Measurements from ENCODE around the gene AGBL1.
"Not testable (repeated sequence)": the region's sequence is repeated elsewhere in the genome, so short reads cannot be mapped to it uniquely, and the experiment has no call there.

Gene AGBL1

DNA sequence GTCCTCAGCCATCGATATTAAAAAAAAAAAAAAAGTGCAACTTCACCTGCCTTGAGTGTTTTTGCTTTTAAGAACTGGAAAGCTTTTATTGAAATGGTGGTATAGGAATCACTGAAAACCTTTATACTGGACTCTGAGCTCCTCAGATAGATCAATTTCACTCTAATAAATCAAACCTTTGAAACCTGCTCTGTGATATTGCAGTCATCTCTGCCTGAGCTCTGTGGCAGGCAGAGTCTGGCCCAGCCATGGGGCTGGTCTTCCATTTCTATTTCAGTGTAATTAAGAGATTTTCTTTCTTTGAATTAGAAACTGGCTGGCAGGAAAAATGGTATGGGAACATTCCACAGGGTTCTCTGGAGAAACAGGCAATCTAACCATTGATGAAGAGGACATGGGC, 762.5 kb downstream of the AGBL1 start:
- no peak for DNase-seq

DNA sequence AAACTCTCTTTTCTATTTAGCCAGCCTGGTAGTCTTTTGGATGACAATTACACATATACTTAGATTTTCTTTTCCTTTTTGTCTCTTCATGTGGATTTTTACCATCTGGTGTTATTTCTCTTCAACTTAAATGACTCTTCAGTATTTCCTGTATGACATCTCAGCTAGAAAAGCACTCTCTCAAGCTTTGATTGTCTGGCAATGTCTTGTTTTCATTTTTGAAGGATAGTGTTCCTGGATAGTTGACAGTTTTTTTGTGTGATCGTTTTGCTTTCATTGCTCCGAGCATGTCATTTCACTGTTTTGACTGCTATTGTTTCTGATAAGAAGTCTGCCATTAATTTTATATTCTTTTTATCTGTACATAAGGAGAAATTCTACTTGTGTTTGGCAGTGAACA, 766.4 kb downstream of the AGBL1 start:
- no peak for DNase-seq

DNA sequence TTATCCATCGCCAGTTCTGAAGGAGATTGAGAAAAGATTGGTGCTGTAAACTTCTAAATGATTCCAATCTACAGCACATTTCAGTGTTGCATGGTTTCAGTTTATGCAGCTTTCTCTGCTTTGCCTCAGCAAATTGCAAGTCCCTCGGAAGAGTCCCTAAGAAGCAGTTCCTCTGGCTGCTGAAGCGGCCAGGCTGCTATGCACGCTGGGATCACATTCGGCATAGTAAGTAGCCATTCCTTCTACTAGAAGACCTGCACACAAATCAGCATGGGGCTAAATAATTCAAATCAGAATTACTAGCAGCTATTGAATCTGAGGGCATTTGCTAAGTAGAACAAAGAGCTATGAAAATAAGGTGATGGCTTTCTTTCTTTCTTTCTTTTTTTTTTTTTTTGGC, 769.5 kb downstream of the AGBL1 start:
- DNase-seq = no peak

DNA sequence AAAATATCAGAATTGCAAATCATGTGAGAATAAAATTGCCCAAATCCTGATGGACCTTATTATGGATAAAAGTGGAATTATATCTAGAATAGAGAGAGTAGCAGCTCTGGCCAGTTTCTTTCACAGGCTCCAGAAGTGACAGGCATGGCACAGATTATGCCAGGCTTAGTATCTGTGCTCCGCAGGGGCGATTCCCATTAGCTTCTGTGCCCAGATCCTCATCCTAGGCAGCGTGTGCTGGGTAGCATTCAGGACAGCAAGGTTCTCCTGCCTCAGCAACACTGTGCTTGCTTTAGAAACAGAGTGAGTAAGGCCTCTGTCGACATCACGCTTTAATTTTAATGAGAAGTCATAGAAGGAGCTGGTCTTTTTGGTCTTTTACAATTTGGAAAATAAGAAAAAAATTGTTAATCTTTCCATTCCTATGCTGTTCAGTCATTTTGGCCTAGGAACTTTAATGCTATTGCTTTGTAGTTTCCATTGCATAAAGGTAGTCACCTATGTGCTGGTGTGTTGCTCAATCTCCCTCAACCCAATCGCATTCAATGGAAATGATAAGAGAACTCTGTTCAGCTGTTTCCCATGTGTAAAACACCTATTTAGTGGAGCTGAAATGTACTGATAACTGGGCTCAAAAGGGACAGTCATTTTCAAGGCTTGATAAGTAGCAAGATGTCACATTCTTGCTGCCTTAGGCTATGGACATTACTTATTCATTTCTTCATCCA, 770.1 kb downstream of the AGBL1 start:
- DNase-seq = no peak

DNA sequence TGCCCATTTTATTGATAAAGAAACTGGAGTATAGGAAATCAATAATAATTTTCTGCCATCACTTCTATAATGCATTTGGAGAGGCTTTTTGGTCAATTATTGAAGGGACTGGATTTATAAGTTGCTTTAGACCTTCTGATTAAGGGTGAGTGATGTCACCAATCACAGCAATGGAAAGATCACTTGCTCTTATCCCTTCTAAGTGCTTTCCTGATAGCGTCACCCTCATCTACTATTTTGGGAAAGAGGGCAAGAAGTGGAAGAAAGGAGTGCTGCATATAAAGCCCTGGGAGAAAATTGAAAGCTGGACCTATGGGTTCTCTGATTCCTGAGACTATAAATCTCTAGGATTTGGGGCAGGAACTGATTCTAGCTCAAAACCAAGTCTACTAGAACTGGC, 771.3 kb downstream of the AGBL1 start:
- no peak for DNase-seq

DNA sequence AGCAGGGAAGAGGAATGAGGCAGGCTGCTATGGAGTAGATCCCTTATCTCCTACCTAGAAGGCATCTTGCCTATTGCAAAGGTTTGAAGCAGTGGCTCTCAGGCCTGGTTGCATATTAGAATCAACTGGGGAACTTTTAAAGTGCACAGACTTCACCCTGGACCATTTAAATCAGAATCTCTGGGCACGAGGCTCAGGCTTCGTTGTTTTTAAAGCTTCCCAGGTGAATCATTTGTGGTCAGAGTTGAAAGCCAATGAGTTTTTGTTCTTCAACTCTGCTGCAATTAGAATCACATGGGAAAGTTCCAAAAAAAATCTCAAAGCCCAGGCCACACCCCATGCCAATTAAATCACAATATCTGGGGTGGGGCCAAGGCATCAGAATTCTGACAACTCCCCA, 773.1 kb downstream of the AGBL1 start:
- no peak for DNase-seq

DNA sequence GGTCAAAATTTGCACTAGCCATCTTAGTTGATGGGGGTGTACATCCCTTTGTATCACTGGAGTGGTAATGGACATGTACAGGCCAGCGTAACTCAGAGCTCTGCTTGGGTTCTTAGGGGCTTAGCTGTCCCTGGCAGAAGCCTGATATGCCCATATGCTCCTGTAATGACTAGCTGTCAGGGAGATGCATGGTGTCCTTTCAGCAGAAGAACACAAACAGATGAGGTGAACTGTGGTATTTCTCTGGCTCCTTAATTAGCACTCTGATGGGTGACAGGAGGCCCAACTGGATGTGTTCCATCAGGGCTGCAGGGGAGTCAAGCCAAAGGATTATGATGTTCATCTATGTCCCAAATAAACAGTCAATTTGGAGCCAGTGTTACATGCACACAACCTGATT, 774.5 kb downstream of the AGBL1 start:
- no peak for DNase-seq

DNA sequence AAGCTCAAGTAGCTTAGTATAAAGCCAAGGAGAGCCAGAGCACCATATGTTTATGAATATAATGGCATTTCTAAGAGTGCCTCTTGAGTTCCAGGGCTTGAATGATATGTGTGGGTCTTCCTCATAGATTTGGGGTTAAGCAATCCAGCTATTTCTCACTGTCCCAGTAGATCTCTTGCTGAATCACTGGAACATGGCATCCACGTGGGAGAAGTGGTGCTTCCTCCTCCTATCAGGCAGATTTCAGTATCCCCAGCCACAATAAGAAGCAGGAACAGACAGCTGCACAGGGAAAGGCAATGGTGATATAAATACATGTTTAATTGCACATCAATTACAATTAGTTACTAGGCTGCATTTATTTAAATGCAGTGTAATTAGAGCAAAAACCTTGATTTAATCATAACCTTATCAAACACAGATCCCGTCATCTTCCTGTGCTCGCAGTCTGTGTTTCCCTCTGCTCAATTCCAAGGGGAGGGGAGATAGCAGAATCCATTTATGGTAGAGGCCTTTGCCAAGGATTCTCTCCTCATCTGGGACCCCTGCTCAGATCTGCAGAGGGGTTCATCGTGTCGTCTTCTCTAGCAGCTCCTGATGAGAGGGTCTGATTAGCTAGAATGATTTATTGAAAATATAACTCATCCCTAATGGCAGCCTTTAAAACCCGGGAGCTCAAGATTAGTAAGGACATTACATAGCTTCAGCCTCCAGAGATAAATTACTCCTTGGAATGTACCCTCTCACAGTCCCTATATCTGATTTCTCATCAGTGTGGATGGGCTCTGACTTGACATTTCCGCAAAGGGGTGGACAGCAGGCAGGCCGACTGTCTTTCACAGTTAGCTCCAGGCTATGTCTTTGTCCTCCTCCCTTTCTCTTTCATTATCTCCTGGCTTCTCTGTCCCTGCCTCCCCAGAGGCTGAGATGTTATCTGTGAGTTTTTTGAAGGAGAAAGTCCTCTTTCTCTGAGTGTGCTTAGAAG, 775.9 kb downstream of the AGBL1 start:
- DNase-seq = no peak

DNA sequence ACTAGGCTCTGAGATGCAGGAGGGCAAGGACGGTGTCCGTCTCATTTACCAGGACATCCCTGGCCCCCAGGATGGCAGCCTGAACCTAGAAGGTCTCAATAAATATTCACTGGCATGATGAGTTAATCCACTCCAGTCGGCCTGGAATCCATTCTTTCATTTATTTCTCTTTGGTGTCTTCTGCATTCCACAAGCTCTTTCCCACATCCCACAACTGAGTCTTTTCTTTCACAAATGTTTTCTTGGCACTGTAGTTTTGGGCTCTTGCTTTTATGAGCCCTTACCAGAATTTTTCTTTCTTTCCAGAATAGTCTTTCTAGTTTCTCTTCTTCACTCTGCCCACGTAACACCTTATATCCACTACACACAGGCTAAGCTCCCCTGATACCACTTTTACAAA, 778.0 kb downstream of the AGBL1 start:
- DNase-seq = no peak

DNA sequence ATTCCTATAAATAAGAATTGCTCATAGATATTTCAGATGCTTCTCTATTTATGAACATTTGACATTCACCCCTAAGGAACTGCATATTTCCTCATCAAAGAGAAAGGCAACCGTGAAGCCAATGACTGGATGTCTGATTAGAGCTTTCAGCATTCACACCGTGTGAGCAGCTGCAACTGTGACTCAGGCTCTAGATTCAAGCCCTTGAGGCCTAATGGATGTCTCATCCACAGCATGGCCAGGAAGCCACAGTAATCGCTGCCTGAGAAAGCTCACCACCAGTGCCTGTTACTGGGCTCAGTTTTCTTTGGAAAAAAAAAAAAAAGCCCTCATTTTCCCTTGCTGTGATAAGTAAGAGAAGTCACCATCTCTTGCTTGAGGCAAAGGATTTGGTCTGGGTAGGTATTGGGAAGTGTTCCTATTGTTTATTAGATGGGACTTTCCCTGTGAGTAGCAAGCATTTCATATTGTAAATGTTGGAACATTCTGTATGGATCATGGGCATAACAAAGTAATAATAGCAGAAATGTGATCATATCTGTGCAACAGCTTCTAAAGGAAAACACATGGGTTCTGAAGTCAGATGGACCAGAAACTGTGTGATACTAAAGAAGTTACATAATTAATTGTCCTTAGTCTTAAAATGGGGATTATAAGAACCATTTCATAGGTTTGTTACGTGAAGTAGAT, 783.7 kb downstream of the AGBL1 start:
- no peak for DNase-seq

DNA sequence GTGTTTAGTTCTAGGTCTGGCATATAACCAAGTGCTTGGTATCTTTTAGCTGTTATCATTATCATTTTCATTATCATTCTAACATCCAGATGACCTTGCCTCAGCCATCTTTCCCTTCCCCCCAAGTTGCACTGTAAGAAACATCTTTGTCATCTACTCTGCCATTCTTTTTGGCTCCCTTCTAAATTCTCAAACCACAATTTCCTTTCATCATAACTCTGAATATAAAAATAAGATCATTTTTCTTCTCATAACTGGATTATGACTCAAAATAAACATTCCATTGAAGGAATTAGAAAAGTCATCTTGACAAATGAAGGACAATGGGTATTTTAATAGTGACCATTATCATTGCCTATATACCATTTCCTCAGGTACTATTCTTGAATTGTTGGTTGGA, 786.2 kb downstream of the AGBL1 start:
- DNase-seq = no peak

DNA sequence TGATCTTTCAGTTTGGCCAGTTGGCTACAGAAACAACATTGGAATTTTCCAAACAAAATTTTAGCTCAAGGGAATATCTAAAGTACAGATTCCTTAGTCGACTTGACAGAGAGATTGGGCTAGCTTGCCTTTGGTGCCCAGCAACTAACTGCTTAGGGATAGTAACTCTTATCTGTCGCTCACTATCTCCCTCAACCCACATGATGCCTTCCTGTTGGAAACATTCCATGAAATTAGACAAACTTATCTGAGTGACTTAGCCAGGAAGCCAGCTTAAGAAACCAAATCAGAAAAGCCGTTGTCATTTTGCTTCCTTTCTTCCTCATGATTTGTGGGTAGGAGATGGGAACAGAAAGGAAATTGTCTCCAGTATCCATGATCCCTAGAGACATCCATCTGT, 791.2 kb downstream of the AGBL1 start:
- DNase-seq = no peak

DNA sequence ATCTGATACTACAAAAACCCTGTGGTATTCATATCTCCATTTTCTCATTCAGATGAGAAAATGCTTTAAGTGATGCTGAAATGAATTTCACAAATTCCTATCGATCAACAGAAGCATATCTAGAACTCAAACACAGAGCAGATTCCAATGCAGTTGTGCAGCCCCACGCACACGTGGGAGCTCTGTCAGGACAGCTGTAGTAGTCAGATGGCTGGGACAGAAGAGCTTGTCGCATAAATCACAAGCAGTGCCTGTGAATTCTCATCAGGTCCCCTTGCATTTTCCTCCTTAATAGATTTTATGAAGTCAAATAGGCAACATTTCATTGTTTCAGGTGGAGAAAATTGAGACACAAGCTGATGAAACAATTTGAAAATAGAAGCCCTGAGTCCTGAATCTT, 792.3 kb downstream of the AGBL1 start:
- DNase-seq = no peak

DNA sequence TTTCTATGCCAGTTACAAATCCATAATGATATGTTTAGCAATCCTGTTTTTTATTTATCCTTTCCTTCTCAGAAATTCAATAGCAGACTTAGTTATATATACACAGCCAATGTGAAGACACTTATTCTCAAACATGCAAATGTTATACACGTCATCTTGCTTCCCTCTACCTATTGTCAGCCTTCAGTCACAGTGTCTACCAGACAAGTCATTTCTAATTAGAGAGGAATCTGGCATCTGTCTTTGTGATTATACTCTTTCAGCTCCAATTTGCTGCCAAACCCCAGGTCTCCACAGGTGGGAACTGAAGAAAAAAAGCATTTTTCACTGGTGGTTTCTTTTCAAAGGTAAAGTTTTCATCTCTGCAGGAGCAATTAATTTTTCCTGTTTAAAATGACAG, 793.1 kb downstream of the AGBL1 start:
- DNase-seq = no peak

DNA sequence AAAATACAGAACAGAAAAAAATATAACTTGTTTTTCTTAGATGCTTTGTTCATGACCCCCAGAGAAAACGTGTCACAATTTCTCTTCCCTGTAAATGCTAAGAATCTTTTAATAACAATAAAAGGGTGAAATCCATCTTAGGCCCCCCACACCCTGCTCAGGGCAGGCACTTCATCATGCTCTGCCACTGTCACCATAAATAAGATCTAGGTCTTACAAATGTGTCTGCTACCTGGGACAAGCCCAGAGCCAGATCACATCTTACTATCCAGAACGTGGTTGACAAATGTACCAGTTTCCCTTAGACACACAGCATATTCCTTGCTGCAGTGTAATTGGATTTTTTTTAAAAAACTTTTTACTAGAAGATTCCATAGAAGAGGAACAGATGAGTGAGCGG, 795.4 kb downstream of the AGBL1 start:
- DNase-seq = no peak

DNA sequence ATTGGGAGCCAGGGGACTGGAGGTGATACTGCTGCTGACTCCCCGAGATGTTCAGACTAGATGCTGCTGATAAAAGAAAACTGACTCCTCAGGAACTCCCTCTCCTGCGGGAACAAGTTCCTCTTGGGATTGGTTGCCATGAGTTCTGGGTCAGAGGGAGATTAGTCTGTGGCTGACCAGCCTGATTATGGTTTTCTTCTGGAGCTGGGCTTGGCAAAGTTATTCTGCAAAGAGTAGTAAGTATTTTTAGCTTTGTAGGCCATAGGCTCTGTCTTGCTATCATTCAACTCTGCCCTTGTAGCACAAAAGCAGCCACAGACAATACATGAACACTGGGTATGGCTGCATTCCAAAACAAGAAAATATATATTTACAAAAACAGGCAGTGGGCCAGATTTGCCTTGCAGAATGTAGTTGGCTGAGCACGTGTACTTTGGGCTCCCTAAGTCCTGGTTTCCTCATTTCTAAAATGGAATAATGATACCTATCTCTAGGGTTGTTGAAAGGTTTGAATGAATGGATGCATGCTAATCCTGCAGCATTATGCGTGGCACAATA, 796.8 kb downstream of the AGBL1 start:
- DNase-seq = no peak

DNA sequence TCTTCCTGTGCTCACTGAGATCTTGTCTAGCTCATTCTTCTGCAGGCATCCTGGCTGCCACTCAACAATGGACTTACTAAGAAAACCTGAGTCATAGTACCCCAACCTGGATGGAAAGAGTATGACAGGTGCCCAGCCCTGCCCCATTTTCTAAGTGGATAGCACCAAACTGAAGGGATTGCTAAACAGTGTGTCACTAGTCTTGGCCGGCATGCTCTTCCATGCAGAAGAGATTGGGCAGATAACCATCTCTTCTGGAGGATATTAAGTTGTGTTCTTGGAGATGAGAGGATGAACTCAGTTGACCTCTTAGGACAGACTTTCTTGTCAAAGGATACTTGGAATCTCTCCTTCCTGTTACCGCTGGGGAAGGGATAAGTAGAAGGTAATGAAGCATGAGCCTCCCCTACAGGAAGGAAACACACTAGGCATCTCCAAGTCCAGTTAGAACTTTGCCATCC, 797.5 kb downstream of the AGBL1 start:
- no peak for DNase-seq

DNA sequence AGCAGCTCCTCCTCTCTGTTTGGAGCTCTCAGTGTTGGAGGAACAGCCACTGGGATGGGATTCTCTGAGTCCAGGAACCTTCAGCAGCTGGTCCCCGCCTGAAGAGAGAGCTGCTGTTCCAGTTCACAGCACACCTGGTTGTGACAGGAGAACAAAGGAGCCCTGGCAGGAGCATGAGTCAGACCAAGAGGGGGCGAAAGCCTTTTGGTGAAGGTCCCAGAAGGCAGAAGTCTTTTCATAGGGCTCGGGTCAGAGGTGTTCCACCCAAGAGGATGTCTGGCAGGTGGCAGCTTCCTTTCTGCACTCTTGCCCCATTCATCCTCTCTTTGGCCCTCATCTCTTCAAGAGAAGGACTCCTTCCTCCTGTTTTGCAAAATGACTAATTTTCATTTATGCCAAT, 799.2 kb downstream of the AGBL1 start:
- not testable (repeated sequence) for DNase-seq

DNA sequence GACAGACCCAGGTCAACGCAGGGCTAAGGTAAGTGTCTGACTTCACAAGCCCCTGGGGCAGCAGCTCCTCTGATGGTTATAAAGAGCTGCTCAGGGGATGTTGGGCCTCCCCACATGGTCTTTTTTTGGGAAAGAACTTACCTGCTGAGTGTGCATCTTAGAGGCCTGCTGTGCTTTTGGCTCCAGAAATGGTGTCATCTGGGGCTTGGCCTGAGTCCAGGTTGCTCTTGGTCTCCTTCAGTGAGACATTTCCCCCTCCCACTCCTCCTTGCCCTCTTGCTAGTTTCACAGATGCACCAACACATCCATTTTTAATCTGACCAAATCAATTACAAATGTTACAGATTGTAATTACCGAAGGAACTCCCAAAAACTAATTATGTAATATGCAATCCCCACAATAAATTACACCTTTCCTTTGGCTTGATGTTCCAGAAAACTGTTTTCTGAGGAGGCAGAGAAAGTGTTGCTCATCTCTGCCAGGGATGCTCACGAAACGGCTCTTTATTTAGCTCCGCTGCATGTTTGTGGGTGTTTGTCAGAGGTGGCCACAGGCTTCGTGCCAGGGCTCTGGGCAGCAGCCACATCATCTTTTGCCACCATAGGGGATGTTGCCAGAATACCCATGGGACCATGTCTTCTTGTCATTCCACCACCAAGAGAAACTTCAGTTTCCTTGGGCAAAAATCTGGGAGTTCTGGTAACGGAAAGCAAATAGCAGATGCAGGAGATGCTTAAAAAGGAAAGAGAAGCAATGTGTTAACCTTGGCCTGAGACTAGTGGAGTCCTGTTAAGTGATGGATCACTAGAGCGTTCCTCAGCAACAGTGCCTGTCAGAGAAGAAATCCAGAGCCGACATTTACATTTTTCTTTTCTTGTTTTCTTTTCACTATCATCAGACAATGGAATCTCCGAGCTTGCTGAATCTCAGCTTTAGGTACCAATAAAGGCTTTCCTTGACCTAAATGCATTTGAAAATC, 799.9 kb downstream of the AGBL1 start:
- DNase-seq = peak; percentile 47

DNA sequence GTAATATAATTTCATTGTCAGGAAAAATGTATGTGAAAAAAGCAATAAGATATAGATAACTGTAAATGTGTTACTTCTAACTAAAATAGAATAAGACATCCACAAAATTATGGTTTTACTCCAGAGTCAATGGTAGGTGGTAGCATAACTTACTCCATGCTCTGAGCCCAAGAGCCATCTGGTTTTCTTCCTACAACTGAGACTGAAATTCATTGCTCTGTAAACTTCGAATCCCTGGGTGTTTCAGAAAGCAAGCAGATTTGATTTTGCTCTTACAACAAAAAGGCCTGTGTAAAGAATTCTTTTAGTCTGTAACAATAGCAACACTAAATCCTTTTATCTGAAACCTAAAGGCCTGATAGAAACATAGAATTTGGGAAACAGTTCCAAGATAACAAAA, 805.9 kb downstream of the AGBL1 start:
- DNase-seq = no peak

DNA sequence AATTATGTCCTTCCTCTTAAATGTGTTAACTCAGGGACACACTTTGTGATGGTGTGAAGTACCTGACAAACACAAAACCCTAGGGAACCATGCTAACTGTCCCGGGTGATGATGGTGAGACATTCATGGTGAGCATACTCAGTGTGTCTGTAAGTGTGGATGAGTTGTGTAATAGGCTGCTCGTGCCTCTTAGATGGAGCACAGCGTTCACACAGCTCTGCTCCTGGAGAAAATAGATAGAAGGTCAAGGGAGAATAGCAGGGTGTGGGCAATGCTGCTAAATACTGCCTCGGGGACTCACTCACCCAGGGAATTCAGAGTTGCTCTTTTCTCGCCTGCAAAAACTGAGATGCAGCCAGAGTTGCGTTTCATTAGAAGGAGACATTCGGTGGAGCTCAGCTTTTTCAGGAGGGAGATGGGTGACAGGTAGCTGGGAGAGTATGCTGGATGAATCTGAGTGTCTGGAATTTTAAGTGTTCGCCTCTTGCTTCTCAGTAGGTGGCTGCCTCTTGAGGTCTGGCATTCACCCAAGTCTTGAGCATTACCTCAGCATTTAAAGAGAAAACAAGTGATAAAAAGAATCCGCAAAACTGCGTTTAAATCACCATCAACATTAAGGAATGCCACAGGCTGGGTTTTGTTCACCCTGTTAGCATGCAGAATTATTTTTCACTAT, 813.2 kb downstream of the AGBL1 start:
- DNase-seq = peak; percentile 46

Data from NCI-H2171 (cell line).